ENCODE data around the gene PDE8A. TPM values are rescaled to one million over a fixed set of nuclear protein-coding genes. Genes with fewer than 3 reads are reported as not detected.

PDE8A gene
- total RNA-seq, 1 donor from 2014 or later: 83.8 TPM

DNA sequence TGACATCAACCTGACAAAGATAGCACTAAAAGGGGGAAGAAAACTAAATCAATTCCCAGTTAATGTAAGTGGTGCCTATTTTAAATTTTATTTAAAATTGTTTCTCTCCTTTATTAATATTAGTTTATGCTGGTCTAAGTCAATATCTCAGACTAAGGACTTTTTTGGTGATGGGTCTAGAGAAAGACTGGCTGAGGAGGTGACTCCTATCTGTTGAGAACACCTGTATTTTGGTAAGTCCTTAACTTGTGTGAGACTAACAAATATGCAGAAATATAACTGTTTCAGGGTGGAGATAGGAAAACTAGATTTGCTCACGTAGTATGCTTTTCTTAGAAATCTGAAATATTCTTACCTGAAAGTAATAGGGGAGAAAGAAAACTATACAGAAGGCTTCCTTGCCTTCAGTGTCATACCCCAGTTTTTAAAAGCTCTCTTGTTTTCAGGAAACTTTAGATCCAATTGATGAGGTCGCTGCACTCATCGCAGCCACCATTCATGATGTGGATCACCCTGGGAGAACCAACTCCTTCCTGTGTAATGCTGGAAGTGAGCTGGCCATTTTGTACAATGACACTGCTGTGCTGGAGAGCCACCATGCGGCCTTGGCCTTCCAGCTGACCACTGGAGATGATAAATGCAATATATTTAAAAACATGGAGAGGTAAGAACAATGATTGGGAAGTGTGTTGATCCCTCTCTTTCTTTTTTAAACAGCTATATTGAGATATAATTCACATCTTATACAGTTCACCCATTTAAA lies 138.9 kb downstream of the PDE8A start:
- DNase-seq (ENCODE audit: low spot score): no peak

DNA sequence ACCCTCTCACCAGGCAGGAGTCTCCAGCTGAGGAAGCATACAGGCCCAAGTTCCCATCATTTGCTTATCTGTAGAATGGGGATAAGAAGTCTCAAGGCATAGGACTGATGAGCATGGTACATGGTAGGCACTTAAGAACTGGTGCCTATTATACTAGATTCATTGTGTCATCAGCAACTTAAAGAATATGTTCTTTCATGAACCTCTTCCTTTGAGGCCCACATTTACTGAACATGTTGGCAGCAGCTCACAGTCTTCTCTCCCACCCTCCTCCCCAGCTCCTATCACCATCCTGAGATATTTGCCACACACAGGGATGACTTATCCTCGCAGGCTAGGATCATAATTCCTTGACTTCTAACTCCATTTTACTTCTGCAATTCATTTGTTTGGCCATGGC lies 142.5 kb downstream of the PDE8A start:
- no peak for DNase-seq (ENCODE audit: low spot score)

DNA sequence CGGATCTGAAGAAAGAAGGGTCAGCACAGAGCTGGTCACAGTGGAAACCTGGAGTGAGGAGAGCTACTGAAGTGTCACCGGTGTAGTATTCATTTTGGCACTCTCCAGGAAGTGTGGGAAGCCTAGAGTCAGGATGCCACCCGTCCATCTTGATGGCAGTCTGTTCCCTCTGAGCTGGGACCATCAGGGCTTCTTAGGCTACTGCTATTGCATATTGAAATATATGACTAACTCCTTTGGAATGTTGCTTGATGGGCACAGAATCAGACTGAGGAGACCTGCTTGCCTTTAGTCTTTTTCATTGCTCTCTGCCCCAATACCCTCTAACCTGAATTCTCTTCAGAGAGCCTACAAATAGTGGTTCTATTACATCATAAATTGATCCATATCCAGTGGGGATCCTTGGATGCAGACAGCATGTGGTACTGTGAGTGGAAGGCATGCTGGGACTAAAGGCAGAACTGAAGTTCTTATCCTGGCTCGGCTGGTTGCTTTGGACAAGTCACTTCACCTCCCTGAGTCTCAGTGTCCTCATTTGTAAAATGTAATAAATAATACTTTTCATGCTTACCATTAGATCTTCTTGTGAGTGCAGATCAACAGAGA lies 143.5 kb downstream of the PDE8A start:
- no peak for DNase-seq (ENCODE audit: low spot score)

DNA sequence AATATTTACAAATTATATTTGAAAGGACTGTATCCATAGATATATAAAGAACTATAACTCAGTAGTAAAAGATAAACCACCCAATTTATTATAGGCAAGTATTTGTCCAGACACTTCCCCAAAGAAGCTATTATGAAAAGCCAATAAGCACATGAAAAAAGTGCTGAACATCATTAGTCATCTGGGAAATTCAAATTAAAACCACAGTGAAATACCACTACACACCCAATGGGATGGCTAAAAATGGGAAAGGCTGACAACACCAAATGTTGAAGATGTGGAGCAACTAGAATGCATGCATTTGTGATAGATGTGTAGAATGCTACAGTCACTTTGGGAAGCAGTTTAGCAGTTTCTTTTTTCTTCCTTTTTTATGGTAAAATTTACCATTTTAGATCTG lies 147.0 kb downstream of the PDE8A start:
- no peak for DNase-seq (ENCODE audit: low spot score)

DNA sequence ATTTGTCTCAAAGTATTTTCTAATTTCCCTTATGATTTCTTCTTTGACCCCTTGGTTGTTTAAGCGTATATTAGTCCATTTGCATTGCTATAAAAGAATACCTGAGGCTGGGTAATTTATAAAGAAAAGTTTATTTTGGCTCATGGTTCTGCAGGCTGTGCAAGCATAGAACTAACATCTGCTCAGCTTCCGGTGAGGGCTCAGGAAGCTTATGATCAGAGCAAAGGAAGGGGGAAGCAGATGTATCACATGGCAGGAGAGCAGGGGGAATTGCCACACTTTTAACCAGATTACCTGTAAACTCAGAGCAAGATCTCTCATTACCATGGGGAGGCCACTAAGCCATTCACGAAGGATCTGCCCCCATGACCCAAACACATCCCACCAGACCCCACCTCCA lies 148.2 kb downstream of the PDE8A start:
- DNase-seq (ENCODE audit: low spot score): no peak

DNA sequence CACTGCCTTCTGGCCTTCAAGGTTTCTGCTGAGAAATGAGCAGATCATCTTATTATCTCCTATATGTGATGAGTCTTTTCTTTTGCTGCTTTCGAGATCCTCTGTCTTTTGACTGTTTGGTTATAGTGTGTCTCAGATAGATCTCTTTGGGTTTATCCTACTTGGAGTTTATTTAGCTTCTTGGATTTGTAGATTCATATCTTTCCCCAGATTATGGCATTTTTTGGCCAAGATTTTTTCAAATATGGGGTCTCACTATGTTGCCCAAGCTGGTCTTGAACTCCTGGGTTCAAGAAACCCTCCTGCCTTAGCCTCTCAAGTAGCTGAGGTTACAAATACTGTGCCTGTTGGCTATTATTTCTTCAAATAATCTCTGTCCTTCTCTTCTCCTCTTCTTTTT lies 150.3 kb downstream of the PDE8A start:
- DNase-seq (ENCODE audit: low spot score): no peak

DNA sequence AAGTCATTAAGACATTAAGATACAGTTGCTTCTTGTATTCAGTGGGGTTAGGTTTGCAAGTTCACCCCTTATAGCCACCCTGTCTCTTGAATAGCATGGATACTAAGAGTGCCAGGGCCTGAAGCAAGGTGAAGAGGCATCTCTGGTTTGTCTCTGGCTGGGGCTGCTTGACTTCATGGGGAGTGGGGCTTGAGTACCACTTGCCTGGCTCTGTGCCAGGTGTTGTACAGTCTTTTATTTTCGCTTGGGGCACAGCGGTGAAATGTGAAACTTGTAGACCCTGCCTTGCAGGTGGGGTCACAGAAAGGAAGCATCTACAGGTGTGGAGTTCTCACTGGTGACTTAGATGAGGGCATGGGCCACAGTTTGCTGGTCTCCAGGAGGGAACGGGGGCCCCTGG lies 152.1 kb downstream of the PDE8A start:
- no peak for DNase-seq (ENCODE audit: low spot score)

DNA sequence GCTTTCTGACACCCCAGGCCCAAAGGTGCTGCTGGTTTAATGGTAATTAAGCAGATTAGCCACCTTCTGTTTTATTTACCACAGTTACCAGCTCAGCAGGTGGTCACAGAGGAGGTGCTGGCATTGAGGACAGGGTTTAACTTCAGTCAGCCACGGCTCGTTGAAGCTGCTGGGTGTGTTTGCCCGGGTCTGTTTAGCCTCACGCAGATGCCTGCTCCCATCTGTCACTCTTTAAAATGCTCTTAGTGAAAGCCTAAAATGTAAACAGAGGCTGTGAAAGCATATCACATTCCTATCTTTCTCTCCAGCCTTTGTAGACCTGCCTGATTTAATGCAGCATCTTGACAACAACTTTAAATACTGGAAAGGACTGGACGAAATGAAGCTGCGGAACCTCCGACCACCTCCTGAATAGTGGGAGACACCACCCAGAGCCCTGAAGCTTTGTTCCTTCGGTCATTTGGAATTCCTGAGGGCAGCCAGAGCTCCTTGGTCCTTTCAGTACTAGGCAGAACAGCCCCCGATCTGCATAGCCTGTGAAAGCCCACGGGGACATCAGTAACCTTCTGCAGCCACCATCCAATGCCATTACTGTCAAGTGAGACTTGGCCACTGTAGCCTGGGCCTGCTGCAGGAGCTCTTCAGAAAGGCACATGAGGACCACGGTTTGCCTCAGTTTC lies 156.0 kb downstream of the PDE8A start:
- DNase-seq (ENCODE audit: low spot score): peak; percentile 51

DNA sequence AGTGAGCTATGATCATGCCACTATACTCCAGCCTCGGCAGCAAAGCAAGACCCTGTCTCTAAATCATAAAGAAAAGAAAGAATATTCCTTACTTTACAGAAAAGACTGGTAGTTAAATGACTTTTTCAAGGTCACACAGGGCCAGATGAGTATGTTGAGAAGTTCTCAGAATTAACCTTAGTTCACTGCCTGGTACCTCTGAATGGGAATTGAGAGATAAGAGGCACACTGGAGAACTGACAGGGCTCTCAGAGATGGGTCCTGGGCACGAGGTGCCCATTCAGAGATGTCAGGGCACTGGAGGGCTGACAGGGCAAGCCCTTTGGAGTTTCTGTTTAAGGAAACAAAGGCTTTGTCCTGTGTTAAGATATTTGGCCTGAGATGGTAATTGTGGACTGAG lies 157.7 kb downstream of the PDE8A start:
- no peak for DNase-seq (ENCODE audit: low spot score)

DNA sequence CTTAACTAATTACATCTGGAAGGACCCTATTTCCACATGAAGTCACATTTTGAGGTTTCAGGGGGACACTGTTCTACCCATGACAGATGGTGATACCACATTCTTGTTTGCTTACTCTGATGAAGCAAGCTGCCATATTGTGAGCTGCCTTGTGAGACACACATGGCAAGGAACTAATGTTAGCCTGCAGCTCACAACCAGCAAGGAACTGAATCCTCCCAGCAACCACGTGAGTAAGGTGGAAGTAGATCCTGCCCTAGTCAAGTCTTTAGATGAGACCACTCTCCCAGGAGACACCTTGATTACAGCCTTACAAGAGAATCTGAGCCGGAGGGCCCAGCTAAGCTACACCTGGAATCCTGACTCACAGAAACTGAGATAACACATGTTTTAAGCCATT lies 160.1 kb downstream of the PDE8A start:
- no peak for DNase-seq (ENCODE audit: low spot score)

DNA sequence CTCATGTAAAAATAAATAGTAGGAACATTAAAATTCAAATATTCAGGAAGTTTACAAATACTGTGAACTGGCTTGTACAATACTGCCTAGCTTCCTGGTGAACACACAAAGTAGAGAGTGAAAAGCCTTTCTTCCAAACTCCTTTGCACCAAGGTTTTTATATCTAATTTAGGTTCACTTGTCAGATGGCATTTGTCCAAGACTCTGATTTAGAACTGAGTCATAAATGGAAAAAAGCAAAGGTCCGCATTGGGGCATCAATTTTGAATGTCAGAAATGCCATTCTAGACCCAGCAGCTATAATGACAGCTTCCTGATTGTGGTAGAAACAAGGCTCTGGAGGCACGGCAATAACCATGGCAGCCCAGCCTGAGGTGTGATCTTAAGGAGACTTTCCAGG lies 160.7 kb downstream of the PDE8A start:
- DNase-seq (ENCODE audit: low spot score): no peak

DNA sequence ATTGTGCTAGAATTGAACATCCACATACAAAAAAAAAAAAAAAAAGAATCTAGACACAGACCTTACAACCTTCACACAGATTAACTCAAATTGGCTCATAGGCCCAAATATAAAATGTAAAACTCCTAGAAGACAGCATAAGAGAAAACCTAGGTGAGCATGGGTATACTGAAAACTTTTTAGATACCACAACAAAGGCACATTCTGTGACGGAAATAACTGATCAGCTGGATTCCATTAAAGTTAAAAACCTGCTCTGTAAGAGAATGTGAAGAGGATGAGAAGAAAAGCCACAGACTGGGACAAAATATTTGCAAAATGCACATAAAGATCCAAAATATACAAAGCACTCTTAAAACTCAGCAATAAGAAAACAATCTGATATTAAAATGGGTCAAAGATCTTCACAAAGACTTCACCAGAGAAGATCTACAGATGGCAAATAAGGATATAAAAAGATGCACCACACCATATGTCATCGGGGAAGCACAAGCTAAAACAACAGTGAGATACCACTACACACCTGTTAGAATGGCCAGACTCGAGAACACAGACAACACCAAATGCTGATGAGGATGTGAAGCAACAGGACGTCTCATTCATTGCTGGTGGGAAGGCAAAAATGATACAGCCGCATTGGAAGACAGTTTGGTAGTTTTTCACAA lies 167.9 kb downstream of the PDE8A start:
- DNase-seq (ENCODE audit: low spot score): no peak

DNA sequence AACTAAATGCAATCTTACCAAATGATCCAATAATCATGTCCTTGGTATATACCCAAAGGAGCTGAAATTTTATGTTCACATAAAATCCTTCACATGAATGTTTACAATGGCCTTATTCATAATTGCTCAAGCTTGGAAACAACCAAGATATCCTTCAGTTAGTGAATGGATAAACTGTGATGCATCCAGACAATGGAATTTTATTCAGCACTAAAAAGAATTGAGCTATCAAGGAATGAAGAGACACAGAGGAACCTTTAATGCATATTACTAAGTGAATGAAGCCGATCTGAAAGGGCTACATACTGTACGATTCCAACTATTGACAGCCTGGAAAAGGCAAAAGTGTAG lies 168.4 kb downstream of the PDE8A start:
- DNase-seq (ENCODE audit: low spot score): no peak

DNA sequence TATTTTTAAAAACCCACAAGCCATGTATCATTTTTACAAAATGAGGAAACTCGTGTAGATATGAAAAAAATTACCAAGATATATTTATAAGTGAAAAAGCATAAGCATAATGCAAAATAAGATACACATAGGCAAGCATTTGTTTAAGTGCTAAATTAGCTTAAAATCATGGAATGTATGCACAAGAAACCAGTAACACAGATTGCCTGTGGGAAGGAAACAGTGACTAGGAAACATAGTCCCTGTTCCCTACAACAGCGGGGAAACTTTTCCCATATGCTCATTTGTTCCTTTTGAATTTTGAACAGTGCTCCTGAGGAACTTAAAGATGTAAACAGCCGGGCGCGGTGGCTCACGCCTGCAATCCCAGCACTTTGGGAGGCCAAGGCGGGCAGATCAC lies 169.5 kb downstream of the PDE8A start:
- no peak for DNase-seq (ENCODE audit: low spot score)

DNA sequence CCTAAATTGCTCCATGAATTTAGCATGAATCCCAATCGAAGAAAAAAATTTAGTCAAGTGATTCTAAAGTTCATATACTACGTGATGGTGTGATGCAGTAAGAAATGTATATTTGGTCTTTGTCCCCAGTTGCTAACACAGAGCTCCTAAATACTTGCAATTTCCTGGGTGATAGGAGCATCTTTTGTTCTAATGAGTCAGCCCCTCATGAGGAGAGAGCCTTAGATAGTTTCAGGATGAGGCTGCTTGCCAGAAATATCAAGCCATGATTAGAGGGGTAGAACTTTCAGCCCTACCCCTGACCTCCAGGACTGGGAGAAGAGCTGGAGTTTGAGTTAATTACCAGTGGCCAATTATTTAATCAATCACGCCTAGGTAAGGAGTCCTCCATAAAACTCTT lies 170.2 kb downstream of the PDE8A start:
- no peak for DNase-seq (ENCODE audit: low spot score)

DNA sequence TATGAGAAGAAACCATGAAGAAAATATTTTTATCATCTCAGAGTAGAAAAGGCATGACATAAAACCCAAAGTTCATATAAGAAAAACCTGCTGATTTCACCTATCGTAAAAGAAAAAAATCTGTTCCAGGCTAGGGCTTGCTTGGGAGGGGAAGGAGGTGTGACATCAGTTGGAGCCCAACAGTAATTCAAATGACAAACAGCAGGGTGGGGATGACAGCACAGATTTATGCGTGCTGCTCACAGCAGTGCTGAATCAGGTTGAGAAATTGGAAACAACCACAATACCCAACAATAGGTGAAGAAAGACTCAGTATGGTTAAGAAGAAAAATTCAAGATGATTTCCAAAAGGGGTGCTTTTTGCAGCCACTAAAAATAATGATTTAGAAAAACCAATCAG lies 172.4 kb downstream of the PDE8A start:
- DNase-seq (ENCODE audit: low spot score): peak; percentile 44

DNA sequence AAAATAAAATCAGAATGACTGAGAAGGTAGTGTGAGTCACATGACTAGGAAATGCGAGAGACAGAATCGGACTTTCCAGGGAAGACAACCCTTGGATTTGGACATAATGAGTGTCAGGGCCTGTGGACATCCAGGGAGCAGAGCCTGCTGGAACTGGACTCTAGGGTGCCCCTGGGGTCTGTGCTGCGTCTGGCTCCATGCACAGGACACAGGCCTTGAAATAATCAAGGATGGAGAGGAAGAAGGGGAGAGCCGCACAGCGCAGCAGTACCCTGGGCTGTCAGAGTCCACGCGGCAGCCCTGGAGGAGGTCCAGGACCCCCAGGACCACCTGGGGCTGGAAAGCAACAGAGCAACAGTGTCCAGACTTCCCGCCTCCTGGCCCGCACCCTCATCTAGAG lies 173.7 kb downstream of the PDE8A start:
- DNase-seq (ENCODE audit: low spot score): no peak

DNA sequence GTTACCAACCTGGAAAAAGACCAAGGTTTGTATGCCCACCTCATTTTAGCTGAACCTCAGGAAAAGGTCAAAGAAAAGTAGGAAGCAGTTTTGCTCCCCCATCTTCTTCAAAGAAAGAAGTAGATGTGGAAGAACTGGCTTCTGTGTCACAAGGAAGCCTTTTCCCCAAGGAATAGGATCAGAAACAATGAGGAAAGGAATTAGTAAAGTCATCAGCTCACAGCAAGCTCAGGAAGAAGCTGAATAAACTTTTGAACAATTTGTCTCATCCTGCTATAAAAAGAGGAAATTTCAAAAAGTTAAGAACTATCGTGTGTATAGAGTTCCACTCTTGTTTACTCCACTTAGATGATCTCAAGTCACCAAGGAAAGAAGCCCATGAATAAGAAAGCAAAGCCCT lies 174.2 kb downstream of the PDE8A start:
- DNase-seq (ENCODE audit: low spot score): no peak

DNA sequence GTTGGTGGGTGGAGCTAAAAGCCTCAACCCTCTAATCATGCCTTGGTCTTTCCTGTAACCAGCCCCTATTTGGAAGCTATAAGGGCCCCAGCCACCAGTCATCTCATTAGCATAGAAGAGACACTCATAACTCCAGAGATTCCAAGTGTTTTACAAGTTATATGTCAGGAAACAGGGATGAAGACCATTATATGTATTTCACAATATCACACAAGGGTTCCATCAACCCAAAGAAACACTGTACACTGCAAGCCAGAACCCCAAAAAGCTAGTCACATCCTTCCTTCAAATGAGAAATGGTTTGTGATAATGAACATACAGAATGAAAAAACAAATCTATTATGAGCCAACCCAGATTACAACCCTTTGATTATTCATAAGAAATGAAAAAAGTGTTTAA lies 175.7 kb downstream of the PDE8A start:
- DNase-seq (ENCODE audit: low spot score): no peak

DNA sequence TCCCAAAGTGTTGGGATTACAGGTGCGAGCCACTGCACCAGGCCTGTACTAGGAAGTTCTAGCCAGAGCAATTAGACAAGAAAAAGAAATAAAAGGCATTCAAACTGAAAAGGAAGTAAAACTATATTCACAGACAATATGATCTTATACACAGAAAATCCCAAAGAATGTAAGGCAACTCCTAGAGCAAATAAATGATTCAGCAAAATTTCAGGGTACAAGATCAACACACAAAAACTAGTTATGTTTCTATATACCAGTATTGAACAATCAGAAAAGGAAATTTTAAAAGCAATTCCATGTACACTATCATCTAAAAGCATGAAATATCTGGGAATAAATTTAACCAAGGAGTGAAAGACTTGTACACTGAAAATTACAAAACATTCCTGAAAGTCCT lies 180.6 kb downstream of the PDE8A start:
- DNase-seq (ENCODE audit: low spot score): no peak

DNA sequence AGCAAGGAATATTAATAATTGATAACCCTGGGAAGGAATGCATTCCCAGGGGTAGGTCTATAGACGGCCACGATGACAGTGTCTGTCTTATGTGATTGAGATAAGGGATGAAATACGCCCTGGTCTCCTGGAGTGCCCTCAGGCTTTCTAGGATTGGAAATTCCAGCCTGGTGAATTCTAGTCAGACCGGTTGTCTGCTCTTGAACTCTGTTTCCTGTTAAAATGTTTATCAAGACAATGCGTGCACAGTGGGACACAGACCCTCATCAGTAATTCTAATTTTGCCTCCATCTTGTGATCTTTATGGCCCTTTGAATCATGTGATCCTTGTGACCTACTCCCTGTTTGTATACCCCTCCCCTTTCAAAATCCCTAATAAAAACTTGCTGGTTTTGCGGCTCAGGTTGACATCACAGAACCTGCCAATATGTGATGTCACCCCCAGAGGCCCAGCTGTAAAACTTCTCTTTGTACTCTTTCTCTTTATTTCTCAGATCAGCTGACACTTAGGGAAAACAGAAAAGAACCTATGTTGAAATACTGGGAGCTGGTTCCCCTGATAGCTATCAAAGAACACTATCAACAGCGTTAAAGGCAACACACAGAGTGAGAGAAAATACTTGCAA lies 183.3 kb downstream of the PDE8A start:
- DNase-seq (ENCODE audit: low spot score): no peak

DNA sequence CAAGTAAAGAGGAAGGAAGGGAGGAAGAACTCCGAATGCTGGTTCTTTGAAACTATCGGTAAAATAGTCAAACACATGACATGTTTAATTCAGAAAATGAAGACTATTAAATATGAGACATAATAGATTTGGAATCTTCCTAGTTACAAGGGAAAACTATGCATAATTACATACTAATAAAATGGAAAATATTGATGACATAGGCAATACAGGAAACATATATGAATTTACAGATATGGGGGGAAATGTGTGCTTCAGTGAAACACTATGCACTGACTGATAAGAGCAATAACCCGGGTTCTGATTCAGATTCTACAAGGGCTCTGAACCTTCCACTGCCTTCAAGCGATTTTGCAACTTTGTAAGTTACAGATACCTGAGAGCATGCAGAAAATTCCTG lies 185.9 kb downstream of the PDE8A start:
- DNase-seq (ENCODE audit: low spot score): no peak

Measured in umbilical cord (tissue), 2 donors.